GM12874 (cell line): Measurements from ENCODE around the gene RANBP17.

Source experiments
- TF ChIP-seq, protein P1 (sequence below): IDR thresholded peaks from 2 replicates; pipeline ENCODE4 v1.5.1; 2011; ENCODE audit warnings: low read depth, mild to moderate bottlenecking, control low read depth, low read length, moderate library complexity; ENCODE audit not compliant: insufficient read depth

RANBP17 gene

GRCh38 chr5:171316258-171317121, 454.7 kb downstream of the RANBP17 start:
- TF ChIP-seq, protein P1, sequence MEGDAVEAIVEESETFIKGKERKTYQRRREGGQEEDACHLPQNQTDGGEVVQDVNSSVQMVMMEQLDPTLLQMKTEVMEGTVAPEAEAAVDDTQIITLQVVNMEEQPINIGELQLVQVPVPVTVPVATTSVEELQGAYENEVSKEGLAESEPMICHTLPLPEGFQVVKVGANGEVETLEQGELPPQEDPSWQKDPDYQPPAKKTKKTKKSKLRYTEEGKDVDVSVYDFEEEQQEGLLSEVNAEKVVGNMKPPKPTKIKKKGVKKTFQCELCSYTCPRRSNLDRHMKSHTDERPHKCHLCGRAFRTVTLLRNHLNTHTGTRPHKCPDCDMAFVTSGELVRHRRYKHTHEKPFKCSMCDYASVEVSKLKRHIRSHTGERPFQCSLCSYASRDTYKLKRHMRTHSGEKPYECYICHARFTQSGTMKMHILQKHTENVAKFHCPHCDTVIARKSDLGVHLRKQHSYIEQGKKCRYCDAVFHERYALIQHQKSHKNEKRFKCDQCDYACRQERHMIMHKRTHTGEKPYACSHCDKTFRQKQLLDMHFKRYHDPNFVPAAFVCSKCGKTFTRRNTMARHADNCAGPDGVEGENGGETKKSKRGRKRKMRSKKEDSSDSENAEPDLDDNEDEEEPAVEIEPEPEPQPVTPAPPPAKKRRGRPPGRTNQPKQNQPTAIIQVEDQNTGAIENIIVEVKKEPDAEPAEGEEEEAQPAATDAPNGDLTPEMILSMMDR, result no peak

- TF ChIP-seq, protein P1, result no peak
Observed at GRCh38 chr5:171317230-171317629, 455.4 kb downstream of the RANBP17 start.

DNA sequence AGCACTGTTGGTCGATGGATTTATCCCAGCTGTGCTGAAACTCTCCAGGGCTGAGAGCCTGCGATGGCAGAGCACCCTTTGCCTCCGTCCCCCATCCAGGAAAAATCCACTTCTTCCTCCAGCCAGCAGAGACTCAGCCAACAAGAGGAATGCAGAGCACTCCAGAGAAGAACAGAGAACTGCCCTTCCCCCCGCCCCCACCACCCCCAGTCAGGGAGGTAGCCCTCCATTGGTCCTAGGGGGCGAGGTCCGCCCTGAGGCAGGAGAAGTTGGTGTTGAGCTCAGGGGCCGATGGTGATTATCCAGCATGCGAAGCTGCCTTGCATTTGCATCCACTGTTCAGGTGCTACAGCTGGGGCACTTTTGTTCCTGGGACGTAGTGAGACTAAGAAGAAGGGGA, 456.2 kb downstream of the RANBP17 start:
- TF ChIP-seq, protein P1, result no peak

DNA sequence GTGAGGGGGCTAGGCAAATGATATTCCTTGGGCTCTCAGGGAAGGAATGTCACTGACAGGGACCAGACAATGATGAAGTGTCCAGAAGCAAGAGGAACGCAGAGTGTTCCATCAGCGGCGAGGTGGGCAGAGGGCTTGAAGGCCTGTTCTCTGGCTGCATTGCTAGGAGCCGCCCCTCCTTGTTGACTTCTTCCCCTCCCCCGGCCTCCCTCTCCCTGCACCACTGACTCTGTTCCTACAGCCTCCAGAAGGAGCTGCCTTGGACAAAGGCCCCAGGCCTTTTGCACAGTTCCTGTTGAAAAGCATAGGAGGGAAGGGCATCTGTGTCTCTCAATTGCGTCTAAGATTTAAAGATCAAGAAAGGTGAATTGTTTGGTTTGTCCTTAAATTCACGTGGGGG, 459.6 kb downstream of the RANBP17 start:
- TF ChIP-seq, protein P1, result no peak

DNA sequence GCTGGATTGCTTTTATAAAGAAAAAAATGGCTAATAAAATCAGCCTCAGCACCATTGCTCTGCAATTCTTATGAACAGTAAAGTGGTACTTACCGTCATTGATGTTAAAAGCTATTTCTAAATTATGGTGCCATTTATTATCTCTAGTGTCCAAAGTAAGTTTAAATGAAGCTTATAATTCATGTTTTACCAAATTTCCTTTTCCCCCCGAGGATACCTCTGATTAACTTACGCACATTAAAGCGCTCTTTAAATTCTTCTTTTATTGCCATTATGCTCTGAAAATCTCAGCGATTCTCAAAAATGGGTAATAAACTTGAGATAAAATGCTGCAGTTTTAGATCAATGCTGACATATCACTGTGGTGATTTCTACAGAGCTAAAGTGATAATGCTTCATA, 460.7 kb downstream of the RANBP17 start:
- TF ChIP-seq, protein P1, result no peak

- TF ChIP-seq, protein P1, result no peak
Observed at GRCh38 chr5:171323007-171323406, 461.2 kb downstream of the RANBP17 start.

GRCh38 chr5:171323806-171324632, 462.2 kb downstream of the RANBP17 start:
- TF ChIP-seq, protein P1, result no peak
